ENCODE data around the gene BCCIP. TPM values are rescaled to one million over a fixed set of nuclear protein-coding genes. Genes with fewer than 3 reads are reported as not detected.

The BCCIP gene
- total and polyA plus RNA-seq, 2 donors (not counting 1 experiment from before 2014, with no cell fraction given): 10.5 to 40.7 TPM

DNA sequence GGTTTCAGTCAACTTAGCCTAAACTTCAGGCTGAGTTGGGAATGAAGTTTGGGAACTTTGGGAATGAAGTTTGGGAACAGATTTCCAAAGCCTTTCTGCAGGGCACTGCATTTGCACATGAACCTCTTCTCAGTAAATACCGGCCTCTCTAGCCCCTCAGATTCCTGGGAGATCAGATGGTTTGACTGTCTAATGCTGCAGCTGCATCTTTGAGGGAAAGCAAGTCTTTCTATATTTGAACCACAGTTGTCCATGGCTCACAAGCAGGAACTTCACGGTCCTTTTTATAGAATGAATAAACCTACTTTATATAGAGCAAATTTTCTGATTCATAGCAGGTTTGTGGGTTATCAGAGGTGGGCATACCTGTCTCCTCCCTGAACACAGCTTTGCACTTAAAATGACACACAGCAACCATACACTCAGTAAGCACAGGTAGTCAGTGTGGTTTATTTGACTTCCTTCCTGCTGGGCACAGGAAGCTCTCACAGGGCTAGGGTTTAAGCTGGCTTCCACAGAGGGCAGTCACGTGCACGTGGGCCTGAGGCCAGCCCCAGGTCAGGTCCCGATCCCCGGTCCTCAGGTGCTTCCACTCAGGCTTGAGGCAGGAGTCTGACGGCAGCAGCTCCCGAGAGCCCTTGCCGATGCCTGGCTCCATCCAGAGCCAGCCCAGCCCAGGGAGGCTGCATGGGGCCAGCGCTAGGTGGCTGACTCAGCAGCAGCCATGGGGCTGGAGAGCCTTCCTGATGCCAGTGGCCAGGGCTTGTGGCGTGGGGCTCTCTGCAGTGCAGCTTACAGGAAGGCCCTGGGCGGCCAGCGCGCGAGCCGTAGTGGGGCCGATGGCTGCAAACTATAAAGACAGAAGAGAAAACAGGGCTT lies 35.0 kb upstream of the BCCIP start:
- DNase-seq (no peak), ATAC-seq (ENCODE audit: low read depth) (no peak)
- H3K79me2 ChIP-seq (ENCODE audit: control insufficient read depth, insufficient read depth, low read length): no peaks in the 10 kb centered on the region
- ChIA-PET POLR2A (no interaction called here), CTCF (no interaction called here)
- no peaks in the 10 kb centered on the region for H3K27me3 Mint-ChIP-seq
- H3K9ac ChIP-seq (ENCODE audit: low read length): no peak overlapping the region
- intact Hi-C loops (cut with micrococcal nuclease): no loop called here
- WGBS (ENCODE audit: insufficient coverage): 79% methylated on average over 15 of the region's 17 CpGs
- no peaks in the 10 kb centered on the region for H3K27me3 ChIP-seq (replicated peaks in 1 of 4; ENCODE audit: control extremely low read depth in 1 of 4, control insufficient read depth in 3 of 4, insufficient read depth in 4 of 4, low read length in 3 of 4)
- TF ChIP-seq, protein P1, sequence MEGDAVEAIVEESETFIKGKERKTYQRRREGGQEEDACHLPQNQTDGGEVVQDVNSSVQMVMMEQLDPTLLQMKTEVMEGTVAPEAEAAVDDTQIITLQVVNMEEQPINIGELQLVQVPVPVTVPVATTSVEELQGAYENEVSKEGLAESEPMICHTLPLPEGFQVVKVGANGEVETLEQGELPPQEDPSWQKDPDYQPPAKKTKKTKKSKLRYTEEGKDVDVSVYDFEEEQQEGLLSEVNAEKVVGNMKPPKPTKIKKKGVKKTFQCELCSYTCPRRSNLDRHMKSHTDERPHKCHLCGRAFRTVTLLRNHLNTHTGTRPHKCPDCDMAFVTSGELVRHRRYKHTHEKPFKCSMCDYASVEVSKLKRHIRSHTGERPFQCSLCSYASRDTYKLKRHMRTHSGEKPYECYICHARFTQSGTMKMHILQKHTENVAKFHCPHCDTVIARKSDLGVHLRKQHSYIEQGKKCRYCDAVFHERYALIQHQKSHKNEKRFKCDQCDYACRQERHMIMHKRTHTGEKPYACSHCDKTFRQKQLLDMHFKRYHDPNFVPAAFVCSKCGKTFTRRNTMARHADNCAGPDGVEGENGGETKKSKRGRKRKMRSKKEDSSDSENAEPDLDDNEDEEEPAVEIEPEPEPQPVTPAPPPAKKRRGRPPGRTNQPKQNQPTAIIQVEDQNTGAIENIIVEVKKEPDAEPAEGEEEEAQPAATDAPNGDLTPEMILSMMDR (IDR thresholded peaks at IDR 0.05): no peak
- TF ChIP-seq EZH2 (IDR thresholded peaks at IDR 0.05; ENCODE audit: borderline replicate concordance, insufficient read depth, low read depth, low read length, poor library complexity, severe bottlenecking): no peak
- no peak overlapping the region for H3K4me3 Mint-ChIP-seq
- H3K9me3 Mint-ChIP-seq (ENCODE audit: insufficient read depth): no peaks in the 10 kb centered on the region
- peaks cover 7 to 17% of the 10 kb centered on the region in 2 experiments for H3K36me3 ChIP-seq (replicated peaks in 1 of 2; ENCODE audit: control extremely low read depth in 1 of 2, control insufficient read depth in 1 of 2, extremely low read depth in 1 of 2, insufficient read depth in 2 of 2, low read length in 1 of 2)
- H3K4me3 ChIP-seq (ENCODE audit: control extremely low read depth in 1 of 5, extremely low read depth in 1 of 5, insufficient read depth in 1 of 5, low read depth in 2 of 5, low read length in 4 of 5): no peak overlapping the region
- H3K4me1 ChIP-seq (ENCODE audit: control insufficient read depth in 2 of 2, insufficient read depth in 2 of 2, low read length in 2 of 2): no peaks in the 10 kb centered on the region
- H3K4me2 ChIP-seq (replicated peaks; ENCODE audit: low read depth, low read length, poor library complexity, severe bottlenecking): no peak overlapping the region
- H3K27ac Mint-ChIP-seq: no peak overlapping the region
- H4K20me1 ChIP-seq (ENCODE audit: control insufficient read depth, insufficient read depth, low read length, poor library complexity, severe bottlenecking): no peaks in the 10 kb centered on the region
- H2AFZ ChIP-seq (ENCODE audit: insufficient read depth, low read depth, low read length, poor library complexity, severe bottlenecking): no peak overlapping the region
- H3K4me1 Mint-ChIP-seq: no peaks in the 10 kb centered on the region
- H3K27ac ChIP-seq (ENCODE audit: low read length in 2 of 2): no peak overlapping the region
- H3K9me3 ChIP-seq (ENCODE audit: control extremely low read depth in 1 of 3, control insufficient read depth in 2 of 3, insufficient read depth in 1 of 3, low read length in 2 of 3): no peaks in the 10 kb centered on the region

Measured in B cell (primary cell).